PC-9 (cell line): Measurements from ENCODE around the gene CROT.

Experiments
- EZH2 ChIP-seq: fragments of 200-600 bp; sonication (generic); IDR thresholded peaks from 2 replicates; pipeline ENCODE4 v1.8.0; 2017; ENCODE audit warnings: antibody characterized with exemption, low read depth
- TF ChIP-seq, protein P1 (sequence below): fragments of 200-600 bp; sonication (generic); conservative IDR thresholded peaks from 2 replicates; pipeline ENCODE4 v1.6.1; 2017; ENCODE audit warnings: mixed run types, antibody characterized with exemption, mild to moderate bottlenecking, moderate library complexity

DNA sequence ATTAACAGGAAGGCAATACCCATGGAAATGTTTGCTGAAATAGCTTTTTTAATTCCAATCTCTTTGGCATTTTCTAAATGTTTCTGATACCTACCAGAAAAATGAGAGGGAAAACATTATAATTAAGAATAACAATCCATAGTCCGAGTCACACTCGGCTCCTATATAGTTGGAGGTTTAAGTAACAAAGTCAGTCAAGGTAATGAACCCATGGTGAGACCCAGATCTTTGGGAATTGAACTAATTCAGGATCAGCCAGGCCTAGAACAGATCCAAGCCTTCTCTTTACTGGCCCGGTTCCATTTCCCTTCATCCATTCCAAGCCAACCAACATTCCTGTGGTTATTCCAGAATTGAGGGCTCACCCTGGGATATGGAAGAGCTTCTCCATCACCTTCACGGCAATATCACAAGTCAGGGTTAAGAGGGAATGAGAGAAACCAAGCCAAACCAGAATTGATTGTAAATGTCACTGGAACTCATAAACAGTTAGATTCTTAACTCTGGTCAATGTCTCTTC, 101.7 kb downstream of the CROT start:
- TF ChIP-seq EZH2: no peak
- TF ChIP-seq, protein P1, sequence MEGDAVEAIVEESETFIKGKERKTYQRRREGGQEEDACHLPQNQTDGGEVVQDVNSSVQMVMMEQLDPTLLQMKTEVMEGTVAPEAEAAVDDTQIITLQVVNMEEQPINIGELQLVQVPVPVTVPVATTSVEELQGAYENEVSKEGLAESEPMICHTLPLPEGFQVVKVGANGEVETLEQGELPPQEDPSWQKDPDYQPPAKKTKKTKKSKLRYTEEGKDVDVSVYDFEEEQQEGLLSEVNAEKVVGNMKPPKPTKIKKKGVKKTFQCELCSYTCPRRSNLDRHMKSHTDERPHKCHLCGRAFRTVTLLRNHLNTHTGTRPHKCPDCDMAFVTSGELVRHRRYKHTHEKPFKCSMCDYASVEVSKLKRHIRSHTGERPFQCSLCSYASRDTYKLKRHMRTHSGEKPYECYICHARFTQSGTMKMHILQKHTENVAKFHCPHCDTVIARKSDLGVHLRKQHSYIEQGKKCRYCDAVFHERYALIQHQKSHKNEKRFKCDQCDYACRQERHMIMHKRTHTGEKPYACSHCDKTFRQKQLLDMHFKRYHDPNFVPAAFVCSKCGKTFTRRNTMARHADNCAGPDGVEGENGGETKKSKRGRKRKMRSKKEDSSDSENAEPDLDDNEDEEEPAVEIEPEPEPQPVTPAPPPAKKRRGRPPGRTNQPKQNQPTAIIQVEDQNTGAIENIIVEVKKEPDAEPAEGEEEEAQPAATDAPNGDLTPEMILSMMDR: no peak
